Vagina (tissue), 2 donors: ENCODE data around the gene KDM5B. TPM values are rescaled to one million over a fixed set of nuclear protein-coding genes. Genes with fewer than 3 reads are reported as not detected.
"Not testable (repeated sequence)": the region's sequence is repeated elsewhere in the genome, so short reads cannot be mapped to it uniquely, and the experiment has no call there.

Experiments
- DNase-seq, 2 donors: peaks; one replicate each; pipeline ENCODE4 v3.0.0-alpha.2; 2017; ENCODE audit errors: extremely low spot score in 2 of 2
- H3K27ac ChIP-seq: fragments of 200-600 bp; sonication (generic); one replicate; pipeline ENCODE4 v1.5.1; 2019
- H3K27me3 ChIP-seq: fragments of 200-600 bp; sonication (generic); one replicate; pipeline ENCODE4 v1.5.1; 2019
- H3K36me3 ChIP-seq, 2 donors: fragments of 200-600 bp; sonication (generic); one replicate each; pipeline ENCODE4 v1.5.1; 2017 to 2019
- H3K4me1 ChIP-seq: fragments of 200-600 bp; sonication (generic); one replicate; pipeline ENCODE4 v1.5.1; 2019
- H3K4me3 ChIP-seq, 2 donors: fragments of 200-600 bp; sonication (generic); 1 replicate in 1 of 2; 2 replicates in 1 of 2; pipeline ENCODE4 v1.5.1; 2016 to 2019
- H3K9me3 ChIP-seq: fragments of 200-600 bp; sonication (generic); one replicate; pipeline ENCODE4 v1.5.1; 2019
- CTCF ChIP-seq, 3 experiments: fragments of 450-650 bp in 2 of 3; fragments of 200-600 bp in 1 of 3; sonication (generic) in 1 of 3; IDR thresholded peaks; one replicate each; pipeline ENCODE4 v1.5.1; 2017 to 2019; ENCODE audit warnings: antibody characterized with exemption in 3 of 3, mild to moderate bottlenecking in 2 of 3, moderate library complexity in 2 of 3
- POLR2A ChIP-seq, 2 donors: fragments of 450-650 bp; IDR thresholded peaks; one replicate each; pipeline ENCODE4 v1.6.1; 2017; ENCODE audit warnings: antibody characterized with exemption in 2 of 2, mild to moderate bottlenecking in 2 of 2, moderate library complexity in 2 of 2
- POLR2AphosphoS5 ChIP-seq, 2 donors: sonication (generic); formaldehyde crosslinking; IDR thresholded peaks; one replicate each; pipeline ENCODE4 v1.9.0; 2017; ENCODE audit warnings: antibody characterized with exemption in 2 of 2, mild to moderate bottlenecking in 2 of 2, low read depth in 1 of 2; ENCODE audit not compliant: insufficient read depth in 1 of 2
- intact Hi-C: fragments of 100-400 bp; cut with DNase I; formaldehyde crosslinking; loops from one replicate; pipeline ENCODE4 v1.15.1; 2023
- total RNA-seq: library from RNA; depleted of rRNA; stranded (reverse); fragments of >200 nt; gene quantifications from one replicate; pipeline ENCODE4 v1.2.3, GENCODE V29; 2016

The KDM5B gene
- total RNA-seq, 1 donor from 2014 or later: 99.4 TPM

GRCh38 chr1:202834771-202835547 lies 26.7 kb upstream of the KDM5B start:
- Histone ChIP-seq H3K27ac (no peak overlapping the region), H3K36me3 (no peaks in the 10 kb centered on the region), H3K4me3 (no peak overlapping the region), H3K9me3 (no peaks in the 10 kb centered on the region), H3K27me3 (no peaks in the 10 kb centered on the region), H3K4me1 (peaks cover 25% of the 10 kb centered on the region)
- intact Hi-C loops: no loop called here
- DNase-seq: no peak
- TF ChIP-seq POLR2A (IDR thresholded peaks at IDR 0.05): no peak
- TF ChIP-seq POLR2AphosphoS5 (IDR thresholded peaks at IDR 0.05; ENCODE audit: insufficient read depth in 1 of 2, low read depth in 1 of 2): no peak
- TF ChIP-seq CTCF (IDR thresholded peaks at IDR 0.05): no peak

GRCh38 chr1:202831906-202832305 lies 23.7 kb upstream of the KDM5B start:
- Histone ChIP-seq H3K36me3 (no peaks in the 10 kb centered on the region), H3K4me1 (peaks cover 20% of the 10 kb centered on the region), H3K27ac (no peak overlapping the region), H3K27me3 (no peaks in the 10 kb centered on the region), H3K4me3 (no peak overlapping the region), H3K9me3 (no peaks in the 10 kb centered on the region)
- no peak for TF ChIP-seq CTCF (IDR thresholded peaks at IDR 0.05)
- no peak for TF ChIP-seq POLR2AphosphoS5 (IDR thresholded peaks at IDR 0.05; ENCODE audit: insufficient read depth in 1 of 2, low read depth in 1 of 2)
- intact Hi-C loops: no loop called here
- DNase-seq: no peak

- H3K9me3 ChIP-seq, intact Hi-C loops, H3K4me1 ChIP-seq, H3K27me3 ChIP-seq, DNase-seq, H3K4me3 ChIP-seq, H3K27ac ChIP-seq, H3K36me3 ChIP-seq: not testable (repeated sequence)
Observed at GRCh38 chr1:202829223-202829622, 21.0 kb upstream of the KDM5B start.

- H3K36me3 ChIP-seq: no peaks in the 10 kb centered on the region
- H3K9me3 ChIP-seq: no peaks in the 10 kb centered on the region
- no peak for DNase-seq
- no peak overlapping the region for H3K4me3 ChIP-seq
- intact Hi-C loops: no loop called here
- TF ChIP-seq POLR2A (IDR thresholded peaks at IDR 0.05) (no peak), POLR2AphosphoS5 (IDR thresholded peaks at IDR 0.05; ENCODE audit: insufficient read depth in 1 of 2, low read depth in 1 of 2) (no peak), CTCF (IDR thresholded peaks at IDR 0.05) (no peak)
- no peaks in the 10 kb centered on the region for H3K4me1 ChIP-seq
- no peak overlapping the region for H3K27ac ChIP-seq
- no peaks in the 10 kb centered on the region for H3K27me3 ChIP-seq
Observed at GRCh38 chr1:202825748-202826147, 17.5 kb upstream of the KDM5B start.

GRCh38 chr1:202821467-202821866 lies 13.2 kb upstream of the KDM5B start:
- DNase-seq: no peak
- Histone ChIP-seq H3K36me3 (no peaks in the 10 kb centered on the region), H3K27ac (no peak overlapping the region), H3K4me1 (no peaks in the 10 kb centered on the region), H3K4me3 (no peak overlapping the region), H3K9me3 (no peaks in the 10 kb centered on the region), H3K27me3 (no peaks in the 10 kb centered on the region)
- intact Hi-C loops: no loop called here
- no peak for TF ChIP-seq CTCF (IDR thresholded peaks at IDR 0.05)
- no peak for TF ChIP-seq POLR2A (IDR thresholded peaks at IDR 0.05)
- no peak for TF ChIP-seq POLR2AphosphoS5 (IDR thresholded peaks at IDR 0.05; ENCODE audit: insufficient read depth in 1 of 2, low read depth in 1 of 2)
